ENCODE results near the gene KAZN.
A peak's percentile ranks its signal among the peaks of the same experiment; 100 is the strongest.

Gene KAZN

DNA sequence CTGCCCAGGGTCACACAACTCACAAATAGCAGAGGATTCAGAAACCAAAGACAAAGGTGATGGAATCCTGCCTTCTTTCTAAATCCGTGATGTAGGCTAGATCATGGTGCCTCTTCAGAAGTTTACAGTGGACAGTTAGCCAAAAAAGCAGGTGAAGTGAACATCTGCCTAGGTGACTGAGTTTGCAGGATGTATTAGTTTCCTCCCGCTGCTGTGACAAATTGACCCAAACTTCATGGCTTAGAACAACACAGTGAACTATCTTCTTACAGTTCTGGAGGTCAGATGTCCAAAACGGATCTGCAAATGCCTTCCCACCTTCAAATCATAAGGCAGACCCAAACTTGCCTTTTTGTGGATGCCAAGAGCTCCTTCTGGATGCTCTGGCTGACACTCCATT lies 551.9 kb downstream of the KAZN start:
- Histone ChIP-seq H3K4me3 (ENCODE audit: low read length in 2 of 2) (no peak overlapping the region), H3K4me1 (ENCODE audit: control insufficient read depth in 2 of 2, insufficient read depth in 2 of 2, low read length in 2 of 2) (peaks cover 9 to 10% of the 10 kb centered on the region in 2 donors), H3K27ac (ENCODE audit: low read depth in 2 of 2, low read length in 2 of 2) (no peak overlapping the region), H3K9ac (ENCODE audit: low read depth in 1 of 2, low read length in 2 of 2) (no peak overlapping the region), H3K9me3 (ENCODE audit: control insufficient read depth in 2 of 2, low read length in 2 of 2) (no peaks in the 10 kb centered on the region), H3K36me3 (ENCODE audit: control insufficient read depth in 2 of 2, insufficient read depth in 2 of 2, low read length in 2 of 2) (no peaks in the 10 kb centered on the region), H3K27me3 (ENCODE audit: control insufficient read depth in 2 of 2, insufficient read depth in 2 of 2, low read length in 2 of 2) (no peaks in the 10 kb centered on the region)

GRCh38 chr1:15151377-15151806 lies 552.9 kb downstream of the KAZN start:
- Histone ChIP-seq H3K9me3 (ENCODE audit: control insufficient read depth in 2 of 2, low read length in 2 of 2) (no peaks in the 10 kb centered on the region), H3K27ac (ENCODE audit: low read depth in 2 of 2, low read length in 2 of 2) (no peak overlapping the region), H3K4me1 (ENCODE audit: control insufficient read depth in 2 of 2, insufficient read depth in 2 of 2, low read length in 2 of 2) (peaks cover 11 to 18% of the 10 kb centered on the region in 2 donors), H3K36me3 (ENCODE audit: control insufficient read depth in 2 of 2, insufficient read depth in 2 of 2, low read length in 2 of 2) (no peaks in the 10 kb centered on the region), H3K9ac (ENCODE audit: low read depth in 1 of 2, low read length in 2 of 2) (no peak overlapping the region), H3K4me3 (ENCODE audit: low read length in 2 of 2) (no peak overlapping the region), H3K27me3 (ENCODE audit: control insufficient read depth in 2 of 2, insufficient read depth in 2 of 2, low read length in 2 of 2) (no peaks in the 10 kb centered on the region)

DNA sequence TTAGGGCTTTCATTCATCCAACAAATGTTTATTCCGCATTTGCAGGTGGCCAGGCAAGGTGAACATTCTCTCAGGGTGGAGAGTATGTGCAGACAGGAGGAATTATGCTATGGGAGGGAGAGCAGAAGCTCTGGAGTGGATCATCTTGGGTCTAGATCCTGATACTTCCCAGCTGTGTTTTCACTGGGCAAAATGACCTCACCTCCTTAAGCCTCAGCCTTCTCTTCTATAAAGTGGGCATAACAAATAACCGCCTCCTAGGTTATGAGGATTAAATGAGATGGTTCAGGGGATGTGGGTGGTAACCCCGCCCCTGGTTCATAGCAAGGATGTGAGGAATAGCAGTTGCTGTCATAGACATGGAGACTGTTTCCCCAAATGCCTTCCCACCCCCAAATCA lies 553.4 kb downstream of the KAZN start:
- H3K4me3 ChIP-seq (ENCODE audit: low read length in 2 of 2): peak overlapping the region in 1 of 2 donors; percentile 83
- peak overlapping the region; percentile 93 to 95 for H3K27ac ChIP-seq (ENCODE audit: low read depth in 2 of 2, low read length in 2 of 2)
- no peaks in the 10 kb centered on the region for H3K27me3 ChIP-seq (ENCODE audit: control insufficient read depth in 2 of 2, insufficient read depth in 2 of 2, low read length in 2 of 2)
- peaks cover 16 to 20% of the 10 kb centered on the region in 2 donors for H3K4me1 ChIP-seq (ENCODE audit: control insufficient read depth in 2 of 2, insufficient read depth in 2 of 2, low read length in 2 of 2)
- no peaks in the 10 kb centered on the region for H3K9me3 ChIP-seq (ENCODE audit: control insufficient read depth in 2 of 2, low read length in 2 of 2)
- no peak overlapping the region for H3K9ac ChIP-seq (ENCODE audit: low read depth in 1 of 2, low read length in 2 of 2)
- H3K36me3 ChIP-seq (ENCODE audit: control insufficient read depth in 2 of 2, insufficient read depth in 2 of 2, low read length in 2 of 2): no peaks in the 10 kb centered on the region

- peaks cover 16 to 20% of the 10 kb centered on the region in 2 donors for H3K4me1 ChIP-seq (ENCODE audit: control insufficient read depth in 2 of 2, insufficient read depth in 2 of 2, low read length in 2 of 2)
- H3K27me3 ChIP-seq (ENCODE audit: control insufficient read depth in 2 of 2, insufficient read depth in 2 of 2, low read length in 2 of 2): no peaks in the 10 kb centered on the region
Observed at GRCh38 chr1:15152318-15153183, 554.1 kb downstream of the KAZN start.

DNA sequence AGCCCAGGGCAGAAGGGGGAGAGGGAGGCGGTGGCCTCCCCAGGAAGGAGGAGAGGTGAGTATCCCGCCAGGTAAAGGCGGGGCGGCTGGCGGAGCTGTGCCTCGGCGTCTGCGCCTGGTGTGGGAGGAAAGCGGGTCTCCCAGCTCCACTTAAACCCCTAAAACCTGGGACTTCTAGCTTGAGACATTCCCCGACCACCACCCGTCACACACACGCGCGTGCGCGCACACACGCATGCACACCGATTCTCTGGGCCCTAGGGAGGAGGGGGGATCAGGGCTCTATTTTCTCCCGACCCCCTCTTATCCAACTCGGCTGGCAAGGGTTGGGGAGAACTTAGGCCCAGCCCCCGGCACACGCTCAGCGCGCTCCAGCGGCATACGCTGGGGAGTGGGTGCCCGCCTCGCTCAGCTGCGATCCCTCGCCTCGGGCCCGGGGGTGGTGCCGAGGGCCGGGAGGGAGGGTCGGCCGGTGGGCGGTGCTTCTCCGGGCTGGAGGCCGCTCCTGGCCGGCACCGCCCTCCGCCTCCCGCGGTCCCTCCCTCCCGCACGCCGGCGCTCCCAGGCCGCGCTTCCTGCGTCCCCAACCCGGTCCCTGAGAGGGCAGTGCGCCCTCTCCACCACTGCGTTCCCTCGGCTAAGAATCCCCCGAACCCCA lies 554.8 kb downstream of the KAZN start, which contains the start of gene TMEM51:
TMEM51 (plus strand) TSS at position 564 of the 658 bp plus-strand sequence. CDS start 61,341 bp downstream, outside the sequence.
- peaks cover 16 to 20% of the 10 kb centered on the region in 2 donors for H3K4me1 ChIP-seq (ENCODE audit: control insufficient read depth in 2 of 2, insufficient read depth in 2 of 2, low read length in 2 of 2)
- no peaks in the 10 kb centered on the region for H3K27me3 ChIP-seq (ENCODE audit: control insufficient read depth in 2 of 2, insufficient read depth in 2 of 2, low read length in 2 of 2)
- H3K36me3 ChIP-seq (ENCODE audit: control insufficient read depth in 2 of 2, insufficient read depth in 2 of 2, low read length in 2 of 2): no peaks in the 10 kb centered on the region
- H3K9me3 ChIP-seq (ENCODE audit: control insufficient read depth in 2 of 2, low read length in 2 of 2): no peaks in the 10 kb centered on the region
- H3K27ac ChIP-seq (ENCODE audit: low read depth in 2 of 2, low read length in 2 of 2): peak within 1 kb of the TSS; percentile 93 to 95
- peak within 1 kb of the TSS; percentile 81 to 90 for H3K9ac ChIP-seq (ENCODE audit: low read depth in 1 of 2, low read length in 2 of 2)
- peak within 1 kb of the TSS; percentile 80 to 83 for H3K4me3 ChIP-seq (ENCODE audit: low read length in 2 of 2)

More at GRCh38 chr1:15152318-15153183, 554.1 kb downstream of the KAZN start:
- peak overlapping the region; percentile 93 to 95 for H3K27ac ChIP-seq (ENCODE audit: low read depth in 2 of 2, low read length in 2 of 2)
- no peaks in the 10 kb centered on the region for H3K9me3 ChIP-seq (ENCODE audit: control insufficient read depth in 2 of 2, low read length in 2 of 2)
- peak overlapping the region; percentile 80 to 83 for H3K4me3 ChIP-seq (ENCODE audit: low read length in 2 of 2)
- H3K36me3 ChIP-seq (ENCODE audit: control insufficient read depth in 2 of 2, insufficient read depth in 2 of 2, low read length in 2 of 2): no peaks in the 10 kb centered on the region
- H3K9ac ChIP-seq (ENCODE audit: low read depth in 1 of 2, low read length in 2 of 2): peak overlapping the region; percentile 81 to 90

DNA sequence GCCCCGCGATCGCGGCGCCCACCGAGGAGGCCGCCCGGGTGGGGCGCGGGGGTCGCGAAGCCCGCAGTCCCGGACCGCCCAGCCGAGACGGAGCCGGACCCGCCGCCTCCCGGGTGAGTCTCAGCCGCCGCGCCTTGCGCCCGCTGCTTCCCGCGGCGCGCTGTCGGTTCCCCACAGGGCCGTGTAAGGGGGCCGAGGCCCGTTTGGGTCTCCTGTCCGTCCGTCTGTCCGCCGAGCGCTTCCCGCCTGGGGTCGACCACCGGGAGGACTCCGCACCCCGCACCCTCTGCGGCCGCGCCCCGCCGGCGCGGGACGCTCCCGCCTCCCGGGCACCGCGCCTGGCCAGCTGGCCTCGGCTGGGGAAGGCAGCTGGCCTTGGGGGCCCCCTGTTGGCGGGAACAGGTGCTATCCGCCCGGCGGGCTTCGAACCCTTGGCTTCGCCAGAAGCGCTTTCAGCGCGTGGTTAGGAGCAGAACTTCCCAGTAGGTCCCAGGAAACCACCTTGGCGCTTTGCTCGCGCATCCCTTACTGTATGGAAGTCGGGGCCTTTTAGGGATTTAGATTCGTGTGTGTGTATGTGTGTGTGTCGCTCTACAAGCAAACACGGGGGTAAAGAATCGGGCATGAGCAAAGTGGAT lies 555.5 kb downstream of the KAZN start:
- H3K27me3 ChIP-seq (ENCODE audit: control insufficient read depth in 2 of 2, insufficient read depth in 2 of 2, low read length in 2 of 2): no peaks in the 10 kb centered on the region
- peak overlapping the region; percentile 68 to 81 for H3K9ac ChIP-seq (ENCODE audit: low read depth in 1 of 2, low read length in 2 of 2)
- no peaks in the 10 kb centered on the region for H3K36me3 ChIP-seq (ENCODE audit: control insufficient read depth in 2 of 2, insufficient read depth in 2 of 2, low read length in 2 of 2)
- H3K4me1 ChIP-seq (ENCODE audit: control insufficient read depth in 2 of 2, insufficient read depth in 2 of 2, low read length in 2 of 2): peaks cover 16 to 20% of the 10 kb centered on the region in 2 donors
- H3K9me3 ChIP-seq (ENCODE audit: control insufficient read depth in 2 of 2, low read length in 2 of 2): no peaks in the 10 kb centered on the region
- peak overlapping the region; percentile 80 to 83 for H3K4me3 ChIP-seq (ENCODE audit: low read length in 2 of 2)
- H3K27ac ChIP-seq (ENCODE audit: low read depth in 2 of 2, low read length in 2 of 2): peak overlapping the region; percentile 93 to 95

DNA sequence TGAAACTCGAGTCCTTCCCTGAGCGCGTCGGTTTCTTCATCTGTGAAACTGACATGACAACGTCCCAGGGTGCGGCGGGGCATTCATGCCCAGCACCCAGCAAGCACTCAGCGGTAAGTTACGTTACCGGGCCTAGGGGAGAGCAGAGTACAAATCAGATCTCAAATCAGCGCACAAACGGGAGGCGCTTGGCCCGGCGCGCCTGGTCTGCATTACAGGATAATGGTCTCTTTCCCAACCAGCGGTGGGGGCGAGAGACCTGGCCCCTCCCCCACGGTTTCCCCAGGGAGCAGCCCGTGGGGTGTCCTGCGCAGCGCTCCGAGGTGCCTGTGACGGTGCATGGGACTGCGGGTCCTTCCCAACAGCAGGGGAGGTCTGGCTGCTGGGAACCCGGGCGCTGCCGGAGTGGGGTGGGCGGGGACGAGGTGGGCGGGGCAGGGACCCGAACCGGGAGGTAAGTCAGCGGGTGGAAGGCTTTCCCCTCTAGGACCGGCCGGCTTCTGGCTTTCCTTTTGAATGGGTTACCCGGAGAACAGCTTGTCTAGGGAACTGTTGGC lies 556.1 kb downstream of the KAZN start:
- Histone ChIP-seq H3K27me3 (ENCODE audit: control insufficient read depth in 2 of 2, insufficient read depth in 2 of 2, low read length in 2 of 2) (no peaks in the 10 kb centered on the region), H3K9ac (ENCODE audit: low read depth in 1 of 2, low read length in 2 of 2) (peak overlapping the region; percentile 49 to 81), H3K4me3 (ENCODE audit: low read length in 2 of 2) (peak overlapping the region; percentile 80 to 83), H3K36me3 (ENCODE audit: control insufficient read depth in 2 of 2, insufficient read depth in 2 of 2, low read length in 2 of 2) (no peaks in the 10 kb centered on the region), H3K4me1 (ENCODE audit: control insufficient read depth in 2 of 2, insufficient read depth in 2 of 2, low read length in 2 of 2) (peaks cover 16 to 20% of the 10 kb centered on the region in 2 donors), H3K27ac (ENCODE audit: low read depth in 2 of 2, low read length in 2 of 2) (peak overlapping the region; percentile 93 to 95), H3K9me3 (ENCODE audit: control insufficient read depth in 2 of 2, low read length in 2 of 2) (no peaks in the 10 kb centered on the region)

DNA sequence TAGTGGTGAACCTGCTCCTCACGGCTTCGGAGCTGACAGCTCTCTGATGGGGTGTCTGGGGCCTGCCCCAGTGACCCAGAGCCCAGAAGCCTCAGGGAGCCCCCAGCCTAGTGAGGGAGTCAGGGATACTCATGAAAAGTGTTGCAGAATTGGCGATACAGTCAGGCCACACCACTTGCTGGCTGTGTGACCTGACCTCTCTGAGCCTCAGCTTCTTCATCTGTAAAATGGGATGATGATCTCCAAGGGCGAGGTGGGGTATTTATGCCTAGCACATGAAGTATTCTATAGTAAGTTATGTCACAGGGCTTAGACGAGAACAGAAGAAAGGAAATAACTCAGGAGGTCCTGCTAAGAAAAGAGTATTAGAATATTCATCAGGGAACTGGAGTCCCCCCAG lies 556.7 kb downstream of the KAZN start:
- peak overlapping the region; percentile 49 to 80 for H3K4me3 ChIP-seq (ENCODE audit: low read length in 2 of 2)
- H3K27me3 ChIP-seq (ENCODE audit: control insufficient read depth in 2 of 2, insufficient read depth in 2 of 2, low read length in 2 of 2): no peaks in the 10 kb centered on the region
- H3K9me3 ChIP-seq (ENCODE audit: control insufficient read depth in 2 of 2, low read length in 2 of 2): no peaks in the 10 kb centered on the region
- H3K4me1 ChIP-seq (ENCODE audit: control insufficient read depth in 2 of 2, insufficient read depth in 2 of 2, low read length in 2 of 2): peaks cover 16 to 23% of the 10 kb centered on the region in 2 donors
- H3K27ac ChIP-seq (ENCODE audit: low read depth in 2 of 2, low read length in 2 of 2): peak overlapping the region in 1 of 2 donors; percentile 25
- peak overlapping the region in 1 of 2 donors; percentile 81 for H3K9ac ChIP-seq (ENCODE audit: low read depth in 1 of 2, low read length in 2 of 2)
- H3K36me3 ChIP-seq (ENCODE audit: control insufficient read depth in 2 of 2, insufficient read depth in 2 of 2, low read length in 2 of 2): no peaks in the 10 kb centered on the region

DNA sequence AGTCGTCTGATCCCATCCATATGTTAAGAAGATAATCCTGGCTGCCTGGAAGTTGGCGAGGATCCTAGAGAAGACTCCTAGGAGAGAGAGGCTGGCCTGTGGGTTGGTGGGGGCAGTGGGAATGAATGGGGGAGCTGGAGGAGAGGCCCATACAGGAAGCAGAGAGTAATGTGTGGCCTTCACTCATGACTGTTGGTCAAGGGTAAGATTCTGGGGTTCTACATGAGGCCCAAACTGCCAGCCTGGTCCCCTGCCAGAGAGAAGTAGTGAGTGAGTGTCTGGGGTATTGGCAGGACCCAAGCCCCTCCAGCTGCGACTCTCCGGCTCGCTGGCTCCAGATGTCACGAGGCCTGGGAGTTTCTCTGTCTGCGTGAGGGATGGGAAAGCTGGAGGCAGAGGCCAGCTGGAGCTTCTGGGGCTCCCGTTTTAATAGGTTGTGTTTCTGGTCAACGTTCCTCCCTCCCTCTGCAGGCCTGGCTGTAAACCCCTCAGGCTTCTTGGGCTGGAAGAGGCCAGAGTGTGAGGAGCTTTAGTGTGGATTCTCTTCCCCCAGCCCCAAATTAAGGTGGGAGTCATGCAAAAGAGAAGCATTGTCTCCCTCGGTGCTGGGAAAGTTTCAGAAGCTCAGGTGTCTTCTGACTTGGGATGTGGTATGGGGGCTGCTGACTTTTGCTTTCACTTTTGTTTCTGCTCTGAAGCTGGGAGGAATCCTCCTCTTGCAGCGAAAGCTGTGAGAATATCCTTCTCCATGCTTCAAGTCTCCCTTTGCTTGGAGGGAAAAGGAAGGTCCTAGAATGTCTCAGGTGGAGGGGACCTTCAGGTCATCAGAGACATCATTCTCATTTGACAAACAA lies 557.6 kb downstream of the KAZN start:
- H3K4me3 ChIP-seq (ENCODE audit: low read length in 2 of 2): peak overlapping the region in 1 of 2 donors; percentile 10
- H3K27ac ChIP-seq (ENCODE audit: low read depth in 2 of 2, low read length in 2 of 2): peak overlapping the region in 1 of 2 donors; percentile 25
- no peaks in the 10 kb centered on the region for H3K27me3 ChIP-seq (ENCODE audit: control insufficient read depth in 2 of 2, insufficient read depth in 2 of 2, low read length in 2 of 2)
- H3K9me3 ChIP-seq (ENCODE audit: control insufficient read depth in 2 of 2, low read length in 2 of 2): no peaks in the 10 kb centered on the region
- H3K4me1 ChIP-seq (ENCODE audit: control insufficient read depth in 2 of 2, insufficient read depth in 2 of 2, low read length in 2 of 2): peaks cover 16 to 25% of the 10 kb centered on the region in 2 donors
- no peak overlapping the region for H3K9ac ChIP-seq (ENCODE audit: low read depth in 1 of 2, low read length in 2 of 2)
- H3K36me3 ChIP-seq (ENCODE audit: control insufficient read depth in 2 of 2, insufficient read depth in 2 of 2, low read length in 2 of 2): no peaks in the 10 kb centered on the region
